CD4-positive, alpha-beta memory T cell (primary cell): ENCODE data around the gene OARD1. TPM values are rescaled to one million over a fixed set of nuclear protein-coding genes. Genes with fewer than 3 reads are reported as not detected.
"Not testable (repeated sequence)": the region's sequence is repeated elsewhere in the genome, so short reads cannot be mapped to it uniquely, and the experiment has no call there.

Experiments used
- CTCF ChIA-PET: fragments of 350-600 bp; sonication (Branson Sonifier 250); formaldehyde crosslinking; loops from one replicate; lab custom pipeline; 2021; ENCODE audit warnings: inconsistent platforms; ENCODE audit not compliant: partially characterized antibody; lab: Charles Lee
- POLR2A ChIA-PET: fragments of 350-600 bp; sonication (Branson Sonifier 250); formaldehyde crosslinking; loops from one replicate; lab custom pipeline; 2021; ENCODE audit not compliant: partially characterized antibody; lab: Charles Lee
- DNase-seq, 5 donors: peaks; one replicate each; pipeline versions ENCODE4 v3.0.0 to v3.0.0-alpha.2; 2020 to 2022; ENCODE audit warnings: mixed read lengths in 1 of 5
- H3K27ac ChIP-seq: one replicate; pipeline ENCODE4 v1.7.0; 2013; ENCODE audit warnings: low read depth, low read length
- H3K27me3 ChIP-seq: 2 replicates; pipeline ENCODE4 v1.7.0; 2013; ENCODE audit warnings: mild to moderate bottlenecking, low read length, moderate library complexity; ENCODE audit not compliant: insufficient read depth
- H3K36me3 ChIP-seq: 2 replicates; pipeline ENCODE4 v1.7.0; 2013; ENCODE audit warnings: mild to moderate bottlenecking, low read length, moderate library complexity; ENCODE audit not compliant: insufficient read depth
- H3K4me1 ChIP-seq: 2 replicates; pipeline ENCODE4 v1.7.0; 2013; ENCODE audit warnings: mild to moderate bottlenecking, low read length, moderate library complexity; ENCODE audit not compliant: insufficient read depth
- H3K4me3 ChIP-seq, 2 donors: one replicate each; pipeline ENCODE4 v1.7.0; 2013; ENCODE audit warnings: low read length in 2 of 2, mild to moderate bottlenecking in 1 of 2
- H3K9me3 ChIP-seq, 2 donors: one replicate each; pipeline ENCODE4 v1.7.0; 2013; ENCODE audit warnings: low read length in 2 of 2, control low read depth in 1 of 2; ENCODE audit not compliant: control insufficient read depth in 1 of 2
- H3K27ac Mint-ChIP-seq, 7 donors: one replicate each; pipeline ENCODE4 v1.8.0; 2020 to 2021; ENCODE audit warnings: mixed read lengths in 7 of 7, mild to moderate bottlenecking in 6 of 7, inconsistent platforms in 3 of 7, moderate library complexity in 3 of 7
- H3K27me3 Mint-ChIP-seq, 2 donors: one replicate each; pipeline ENCODE4 v1.8.0; 2020 to 2021; ENCODE audit warnings: mixed read lengths in 2 of 2
- H3K36me3 Mint-ChIP-seq, 2 donors: one replicate each; pipeline ENCODE4 v1.8.0; 2020 to 2021; ENCODE audit warnings: mixed read lengths in 2 of 2, inconsistent platforms in 1 of 2, mild to moderate bottlenecking in 1 of 2
- H3K4me1 Mint-ChIP-seq, 4 donors: one replicate each; pipeline ENCODE4 v1.8.0; 2020 to 2021; ENCODE audit warnings: mixed read lengths in 4 of 4, mild to moderate bottlenecking in 1 of 4
- H3K4me3 Mint-ChIP-seq, 8 donors: one replicate each; pipeline ENCODE4 v1.8.0; 2020 to 2021; ENCODE audit warnings: mixed read lengths in 8 of 8, mild to moderate bottlenecking in 7 of 8, moderate library complexity in 6 of 8, inconsistent platforms in 3 of 8
- H3K9me3 Mint-ChIP-seq, 8 donors: one replicate each; pipeline ENCODE4 v1.8.0; 2020 to 2021; ENCODE audit warnings: mixed read lengths in 8 of 8, mild to moderate bottlenecking in 5 of 8, inconsistent platforms in 3 of 8, moderate library complexity in 1 of 8
- intact Hi-C: fragments of 100-400 bp; cut with micrococcal nuclease; formaldehyde crosslinking; loops from one replicate; pipeline ENCODE4 v1.15.1; 2023
- polyA plus RNA-seq, 2 donors: library from polyadenylated mRNA; unstranded; fragments of 300-500 nt; fragmentation: Illumina TruSeq; gene quantifications; one replicate each; pipeline ENCODE4 v1.2.3, GENCODE V29; 2021
- total RNA-seq, 2 experiments: library from RNA; stranded (reverse); gene quantifications; one replicate each; pipeline ENCODE4 v1.2.3, GENCODE V29; 2021

OARD1 gene
- total RNA-seq (10 to 100 TPM; 51.7 to 56.4 TPM), polyA plus RNA-seq (10 to 100 TPM; 41.0 to 56.7 TPM)

- Mint-ChIP-seq H3K27me3 (no peaks in the 10 kb centered on the region), H3K4me1 (peaks cover 34 to 60% (median 46%) of the 10 kb centered on the region in 4 donors), H3K4me3 (peak within 1 kb of the TSS; percentile 91 to 98 (median 97)), H3K27ac (peak within 1 kb of the TSS; percentile 90 to 99 (median 97)), H3K36me3 (peaks cover 9 to 48% of the 10 kb centered on the region in 2 donors), H3K9me3 (peaks cover 0 to 5% (median 0%) of the 10 kb centered on the region in 8 donors)
- peaks cover 15% of the 10 kb centered on the region for H3K36me3 ChIP-seq
- CTCF ChIA-PET = interaction anchor here (0.8 to 1.5 kb wide), 6 partner anchors 9 to 129 kb away, joined by 3 to 9 read pairs (median 3); partner anchors contain the start of gene TREML2
- intact Hi-C loops = loop anchor here (1.0 to 5.0 kb wide), 7 partner anchors 43 to 1957 kb away; partner anchors contain the start of genes SAYSD1 and TFEB
- POLR2A ChIA-PET = interaction anchor here (0.6 to 3.0 kb wide), 9 partner anchors 8 to 128 kb away, joined by 3 to 24 read pairs (median 5); partner anchors contain the start of genes TREML2 and UNC5CL
- H3K4me3 ChIP-seq = peak within 1 kb of the TSS; percentile 59 to 94
- peak within 1 kb of the TSS; percentile 97 for H3K27ac ChIP-seq
- H3K9me3 ChIP-seq = no peaks in the 10 kb centered on the region
- DNase-seq = peak; percentile 100
- H3K4me1 ChIP-seq = peaks cover 47% of the 10 kb centered on the region
- H3K27me3 ChIP-seq = no peaks in the 10 kb centered on the region
Observed at GRCh38 chr6:41071923-41072835, at the start of gene OARD1. TSS of gene OARD1 (minus strand) at chr6:41072356. CDS start at chr6:41071634, 722 bp downstream.

GRCh38 chr6:41120058-41120457 lies 47.9 kb upstream of the OARD1 start:
- Mint-ChIP-seq H3K4me3 (no peak overlapping the region), H3K36me3 (peaks cover 38 to 52% of the 10 kb centered on the region in 2 donors), H3K4me1 (no peaks in the 10 kb centered on the region), H3K27ac (peak overlapping the region in 1 of 7 donors; percentile 0), H3K27me3 (no peaks in the 10 kb centered on the region), H3K9me3 (no peaks in the 10 kb centered on the region)
- H3K27ac ChIP-seq = no peak overlapping the region
- no peak for DNase-seq
- ChIA-PET POLR2A (no interaction called here), CTCF (no interaction called here)
- no peaks in the 10 kb centered on the region for H3K9me3 ChIP-seq
- no peaks in the 10 kb centered on the region for H3K4me1 ChIP-seq
- no peak overlapping the region for H3K4me3 ChIP-seq
- no peaks in the 10 kb centered on the region for H3K27me3 ChIP-seq
- intact Hi-C loops = no loop called here
- H3K36me3 ChIP-seq = no peaks in the 10 kb centered on the region

- ChIA-PET CTCF (no interaction called here), POLR2A (no interaction called here)
- no peak for DNase-seq
- no peaks in the 10 kb centered on the region for H3K9me3 Mint-ChIP-seq
- no peaks in the 10 kb centered on the region for H3K36me3 ChIP-seq
- no peak overlapping the region for H3K4me3 Mint-ChIP-seq
- no peak overlapping the region for H3K27ac ChIP-seq
- H3K4me1 Mint-ChIP-seq = peaks cover 0 to 2% (median 0%) of the 10 kb centered on the region in 4 donors
- intact Hi-C loops = no loop called here
- no peaks in the 10 kb centered on the region for H3K27me3 ChIP-seq
- H3K4me3 ChIP-seq = no peak overlapping the region
- peaks cover 33 to 55% of the 10 kb centered on the region in 2 donors for H3K36me3 Mint-ChIP-seq
- no peaks in the 10 kb centered on the region for H3K27me3 Mint-ChIP-seq
- H3K4me1 ChIP-seq = no peaks in the 10 kb centered on the region
- H3K27ac Mint-ChIP-seq = no peak overlapping the region
- no peaks in the 10 kb centered on the region for H3K9me3 ChIP-seq
Observed at GRCh38 chr6:41119508-41119907, 47.4 kb upstream of the OARD1 start.

GRCh38 chr6:41115027-41115426 lies 42.9 kb upstream of the OARD1 start:
- H3K4me1 ChIP-seq, H3K9me3 Mint-ChIP-seq, H3K36me3 ChIP-seq, H3K4me3 Mint-ChIP-seq, H3K9me3 ChIP-seq, H3K27ac ChIP-seq, intact Hi-C loops, H3K27ac Mint-ChIP-seq, H3K4me1 Mint-ChIP-seq, DNase-seq, H3K4me3 ChIP-seq, H3K27me3 ChIP-seq, H3K27me3 Mint-ChIP-seq, CTCF ChIA-PET, POLR2A ChIA-PET: not testable (repeated sequence)
- H3K36me3 Mint-ChIP-seq = peaks cover 13 to 29% of the 10 kb centered on the region in 2 donors

GRCh38 chr6:41111017-41111416 lies 38.9 kb upstream of the OARD1 start:
- no peak for DNase-seq
- Histone ChIP-seq H3K4me3 (no peak overlapping the region), H3K27me3 (no peaks in the 10 kb centered on the region), H3K27ac (no peak overlapping the region), H3K4me1 (no peaks in the 10 kb centered on the region), H3K9me3 (no peaks in the 10 kb centered on the region), H3K36me3 (no peaks in the 10 kb centered on the region)
- POLR2A ChIA-PET = no interaction called here
- peaks cover 11 to 26% of the 10 kb centered on the region in 2 donors for H3K36me3 Mint-ChIP-seq
- H3K27ac Mint-ChIP-seq = peak overlapping the region in 1 of 7 donors; percentile 28
- H3K27me3 Mint-ChIP-seq = no peaks in the 10 kb centered on the region
- CTCF ChIA-PET = no interaction called here
- peaks cover 0 to 2% (median 0%) of the 10 kb centered on the region in 4 donors for H3K4me1 Mint-ChIP-seq
- H3K9me3 Mint-ChIP-seq = no peaks in the 10 kb centered on the region
- intact Hi-C loops = no loop called here
- no peak overlapping the region for H3K4me3 Mint-ChIP-seq

GRCh38 chr6:41103847-41104246 lies 31.7 kb upstream of the OARD1 start:
- Mint-ChIP-seq H3K4me3 (no peak overlapping the region), H3K27me3 (no peaks in the 10 kb centered on the region), H3K9me3 (no peaks in the 10 kb centered on the region), H3K4me1 (peaks cover 0 to 8% (median 2%) of the 10 kb centered on the region in 4 donors), H3K27ac (no peak overlapping the region), H3K36me3 (peaks cover 22 to 25% of the 10 kb centered on the region in 2 donors)
- Histone ChIP-seq H3K4me3 (no peak overlapping the region), H3K4me1 (no peaks in the 10 kb centered on the region), H3K27ac (no peak overlapping the region), H3K9me3 (no peaks in the 10 kb centered on the region), H3K27me3 (no peaks in the 10 kb centered on the region), H3K36me3 (peaks cover 9% of the 10 kb centered on the region)
- ChIA-PET CTCF (interaction anchor here (0.9 to 3.1 kb wide), 3 partner anchors 11 to 235 kb away, joined by 3 to 14 read pairs (median 4); no protein-coding TSS in a partner anchor), POLR2A (interaction anchor here (2.0 kb wide), 1 partner anchor 31 kb away, joined by 5 read pairs; the partner anchor contains the start of genes NFYA and OARD1)
- no peak for DNase-seq
- intact Hi-C loops = no loop called here

GRCh38 chr6:41100871-41101287 lies 28.7 kb upstream of the OARD1 start:
- Mint-ChIP-seq H3K36me3 (peaks cover 42 to 50% of the 10 kb centered on the region in 2 donors), H3K4me1 (peaks cover 0 to 12% (median 3%) of the 10 kb centered on the region in 4 donors), H3K4me3 (peak overlapping the region in 3 of 8 donors; percentile 9 to 51 (median 49)), H3K9me3 (no peaks in the 10 kb centered on the region), H3K27me3 (no peaks in the 10 kb centered on the region), H3K27ac (peak overlapping the region in 2 of 7 donors; percentile 54 to 63)
- peak in 2 of 5 donors; percentile 39 to 54 for DNase-seq
- Histone ChIP-seq H3K4me1 (no peaks in the 10 kb centered on the region), H3K27me3 (no peaks in the 10 kb centered on the region), H3K4me3 (no peak overlapping the region), H3K36me3 (peaks cover 39% of the 10 kb centered on the region), H3K9me3 (no peaks in the 10 kb centered on the region), H3K27ac (no peak overlapping the region)
- CTCF ChIA-PET = interaction anchor here (3.1 kb wide), 1 partner anchor 8 kb away, joined by 14 read pairs; no protein-coding TSS in a partner anchor
- POLR2A ChIA-PET = no interaction called here
- intact Hi-C loops = no loop called here
